Measurements from ENCODE around the gene NPC1L1. TPM values are rescaled to one million over a fixed set of nuclear protein-coding genes. Genes with fewer than 3 reads are reported as not detected.

Gene NPC1L1
- total and polyA plus RNA-seq, 4 donors = 0.01 to 0.48 (median 0.03) TPM

DNA sequence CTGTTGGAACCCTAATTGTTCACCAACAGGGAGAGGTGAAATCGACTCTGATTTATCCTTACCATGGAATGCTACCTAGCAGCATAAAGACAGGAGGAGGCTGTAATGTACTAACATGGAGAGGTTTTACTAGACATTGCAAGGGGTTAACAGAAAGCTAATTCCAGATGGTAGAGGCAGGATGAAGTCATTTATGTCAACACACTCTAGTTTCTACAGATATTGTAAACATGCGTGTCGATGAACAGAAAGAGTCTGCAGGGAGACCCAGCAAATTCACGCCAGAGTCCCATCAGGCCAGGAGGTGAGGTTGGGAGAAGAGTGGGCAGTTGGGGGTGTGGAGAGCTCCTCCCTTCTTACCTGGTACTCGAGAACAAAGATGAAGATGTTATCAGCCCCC is 7.0 kb downstream of the NPC1L1 start:
- H3K4me3 ChIP-seq = no peak overlapping the region
- no peak for ATAC-seq (ENCODE audit: insufficient read depth, low FRiP score)
- peak in 2 of 3 donors; percentile 57 to 59 for DNase-seq
- no peaks in the 10 kb centered on the region for H3K9me3 ChIP-seq (ENCODE audit: control insufficient read depth in 4 of 4, insufficient read depth in 3 of 4, low read length in 3 of 4)
- no peak overlapping the region for H3K27ac ChIP-seq (ENCODE audit: low read depth in 1 of 2, low read length in 1 of 2)
- WGBS, 2 donors = 46 to 75% methylated on average over 5 of the region's 5 CpGs
- no peaks in the 10 kb centered on the region for H3K27me3 ChIP-seq (ENCODE audit: control insufficient read depth in 3 of 3, insufficient read depth in 3 of 3, low read length in 2 of 3)
- TF ChIP-seq, protein P1, sequence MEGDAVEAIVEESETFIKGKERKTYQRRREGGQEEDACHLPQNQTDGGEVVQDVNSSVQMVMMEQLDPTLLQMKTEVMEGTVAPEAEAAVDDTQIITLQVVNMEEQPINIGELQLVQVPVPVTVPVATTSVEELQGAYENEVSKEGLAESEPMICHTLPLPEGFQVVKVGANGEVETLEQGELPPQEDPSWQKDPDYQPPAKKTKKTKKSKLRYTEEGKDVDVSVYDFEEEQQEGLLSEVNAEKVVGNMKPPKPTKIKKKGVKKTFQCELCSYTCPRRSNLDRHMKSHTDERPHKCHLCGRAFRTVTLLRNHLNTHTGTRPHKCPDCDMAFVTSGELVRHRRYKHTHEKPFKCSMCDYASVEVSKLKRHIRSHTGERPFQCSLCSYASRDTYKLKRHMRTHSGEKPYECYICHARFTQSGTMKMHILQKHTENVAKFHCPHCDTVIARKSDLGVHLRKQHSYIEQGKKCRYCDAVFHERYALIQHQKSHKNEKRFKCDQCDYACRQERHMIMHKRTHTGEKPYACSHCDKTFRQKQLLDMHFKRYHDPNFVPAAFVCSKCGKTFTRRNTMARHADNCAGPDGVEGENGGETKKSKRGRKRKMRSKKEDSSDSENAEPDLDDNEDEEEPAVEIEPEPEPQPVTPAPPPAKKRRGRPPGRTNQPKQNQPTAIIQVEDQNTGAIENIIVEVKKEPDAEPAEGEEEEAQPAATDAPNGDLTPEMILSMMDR (IDR thresholded peaks at IDR 0.05; ENCODE audit: control extremely low read depth, extremely low read depth) = no peak
- H3K4me1 ChIP-seq (ENCODE audit: control insufficient read depth in 5 of 5, insufficient read depth in 5 of 5, low read length in 5 of 5) = peaks cover 0 to 15% (median 0%) of the 10 kb centered on the region in 5 donors
- H3K9ac ChIP-seq (ENCODE audit: insufficient read depth in 1 of 2, low read length in 2 of 2) = no peak overlapping the region
- H3K36me3 ChIP-seq (ENCODE audit: control insufficient read depth in 4 of 4, insufficient read depth in 4 of 4, low read length in 4 of 4) = no peaks in the 10 kb centered on the region

DNA sequence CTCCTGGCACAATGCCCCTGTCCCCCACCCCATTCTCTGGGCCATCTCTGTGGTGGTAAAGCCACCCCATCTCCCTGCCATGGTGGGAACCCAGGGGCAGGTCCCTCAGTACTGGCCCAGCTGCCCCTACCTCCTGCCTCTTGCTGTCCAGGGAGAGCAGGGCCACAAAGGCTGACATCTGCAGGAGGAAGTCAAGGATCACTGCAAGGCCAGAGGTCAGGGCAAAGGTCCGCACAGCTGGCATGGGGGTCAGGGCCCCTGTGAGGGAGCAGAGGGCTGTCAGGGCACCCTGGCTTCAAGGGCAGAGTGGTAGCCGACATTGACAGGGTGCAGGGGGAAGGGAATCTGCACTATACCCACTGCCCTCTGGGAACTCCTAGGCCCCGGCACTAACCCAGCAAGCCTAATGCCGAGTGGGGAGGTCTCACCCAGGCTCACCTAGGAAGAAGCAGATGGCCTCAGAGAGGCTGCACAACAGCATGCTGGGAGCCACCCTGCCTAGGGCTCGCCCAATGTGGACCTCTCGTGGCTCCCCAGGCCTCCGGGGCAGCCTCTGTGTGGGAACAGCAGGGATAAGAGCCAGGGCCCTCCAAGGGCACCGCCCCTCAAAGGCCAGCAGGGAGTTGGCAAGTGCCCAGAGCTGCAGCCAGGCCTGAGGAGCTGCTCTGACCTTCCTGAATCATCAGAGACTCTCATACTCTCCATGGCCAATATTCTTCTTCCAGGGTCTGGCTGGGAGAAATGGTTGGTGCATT is 7.7 kb downstream of the NPC1L1 start:
- no peak overlapping the region for H3K9ac ChIP-seq (ENCODE audit: insufficient read depth in 1 of 2, low read length in 2 of 2)
- H3K27ac ChIP-seq (ENCODE audit: low read depth in 1 of 2, low read length in 1 of 2) = no peak overlapping the region
- ATAC-seq (ENCODE audit: insufficient read depth, low FRiP score) (no peak), DNase-seq (peak in 1 of 3 donors; percentile 3)
- no peak overlapping the region for H3K4me3 ChIP-seq
- H3K4me1 ChIP-seq (ENCODE audit: control insufficient read depth in 5 of 5, insufficient read depth in 5 of 5, low read length in 5 of 5) = peaks cover 0 to 15% (median 0%) of the 10 kb centered on the region in 5 donors
- H3K36me3 ChIP-seq (ENCODE audit: control insufficient read depth in 4 of 4, insufficient read depth in 4 of 4, low read length in 4 of 4) = no peaks in the 10 kb centered on the region
- TF ChIP-seq, protein P1 (IDR thresholded peaks at IDR 0.05; ENCODE audit: control extremely low read depth, extremely low read depth) = no peak
- H3K27me3 ChIP-seq (ENCODE audit: control insufficient read depth in 3 of 3, insufficient read depth in 3 of 3, low read length in 2 of 3) = no peaks in the 10 kb centered on the region
- 81 to 83% methylated on average over 8 of the region's 8 CpGs for WGBS, 2 donors
- H3K9me3 ChIP-seq (ENCODE audit: control insufficient read depth in 4 of 4, insufficient read depth in 3 of 4, low read length in 3 of 4) = no peaks in the 10 kb centered on the region

- H3K27ac ChIP-seq (ENCODE audit: low read depth in 1 of 2, low read length in 1 of 2) = no peak overlapping the region
- ATAC-seq (ENCODE audit: insufficient read depth, low FRiP score) (no peak), DNase-seq (no peak)
- no peaks in the 10 kb centered on the region for H3K27me3 ChIP-seq (ENCODE audit: control insufficient read depth in 3 of 3, insufficient read depth in 3 of 3, low read length in 2 of 3)
- H3K4me3 ChIP-seq = no peak overlapping the region
- no peaks in the 10 kb centered on the region for H3K36me3 ChIP-seq (ENCODE audit: control insufficient read depth in 4 of 4, insufficient read depth in 4 of 4, low read length in 4 of 4)
- WGBS, 2 donors = 86 to 89% methylated on average over 17 of the region's 17 CpGs
- TF ChIP-seq, protein P1 (IDR thresholded peaks at IDR 0.05; ENCODE audit: control extremely low read depth, extremely low read depth) = no peak
- peaks cover 0 to 6% (median 0%) of the 10 kb centered on the region in 4 donors for H3K9me3 ChIP-seq (ENCODE audit: control insufficient read depth in 4 of 4, insufficient read depth in 3 of 4, low read length in 3 of 4)
- no peak overlapping the region for H3K9ac ChIP-seq (ENCODE audit: insufficient read depth in 1 of 2, low read length in 2 of 2)
- H3K4me1 ChIP-seq (ENCODE audit: control insufficient read depth in 5 of 5, insufficient read depth in 5 of 5, low read length in 5 of 5) = peaks cover 0 to 15% (median 0%) of the 10 kb centered on the region in 5 donors
Measured at GRCh38 chr7:44531421-44532380, 9.4 kb downstream of the NPC1L1 start.
